ENCODE results near the gene NAP1L4. TPM values are rescaled to one million over a fixed set of nuclear protein-coding genes. Genes with fewer than 3 reads are reported as not detected.

Gene NAP1L4
- total RNA-seq, 1 experiment from 2014 or later: 189 TPM

- no peak for TF ChIP-seq SMAD3 (CRISPR knock-in tag; IDR thresholded peaks at IDR 0.05; ENCODE audit: borderline replicate concordance)
- TF ChIP-seq ZNF317 (CRISPR knock-in tag; IDR thresholded peaks at IDR 0.05; ENCODE audit: borderline replicate concordance, low read depth): no peak
- TF ChIP-seq, protein P1, sequence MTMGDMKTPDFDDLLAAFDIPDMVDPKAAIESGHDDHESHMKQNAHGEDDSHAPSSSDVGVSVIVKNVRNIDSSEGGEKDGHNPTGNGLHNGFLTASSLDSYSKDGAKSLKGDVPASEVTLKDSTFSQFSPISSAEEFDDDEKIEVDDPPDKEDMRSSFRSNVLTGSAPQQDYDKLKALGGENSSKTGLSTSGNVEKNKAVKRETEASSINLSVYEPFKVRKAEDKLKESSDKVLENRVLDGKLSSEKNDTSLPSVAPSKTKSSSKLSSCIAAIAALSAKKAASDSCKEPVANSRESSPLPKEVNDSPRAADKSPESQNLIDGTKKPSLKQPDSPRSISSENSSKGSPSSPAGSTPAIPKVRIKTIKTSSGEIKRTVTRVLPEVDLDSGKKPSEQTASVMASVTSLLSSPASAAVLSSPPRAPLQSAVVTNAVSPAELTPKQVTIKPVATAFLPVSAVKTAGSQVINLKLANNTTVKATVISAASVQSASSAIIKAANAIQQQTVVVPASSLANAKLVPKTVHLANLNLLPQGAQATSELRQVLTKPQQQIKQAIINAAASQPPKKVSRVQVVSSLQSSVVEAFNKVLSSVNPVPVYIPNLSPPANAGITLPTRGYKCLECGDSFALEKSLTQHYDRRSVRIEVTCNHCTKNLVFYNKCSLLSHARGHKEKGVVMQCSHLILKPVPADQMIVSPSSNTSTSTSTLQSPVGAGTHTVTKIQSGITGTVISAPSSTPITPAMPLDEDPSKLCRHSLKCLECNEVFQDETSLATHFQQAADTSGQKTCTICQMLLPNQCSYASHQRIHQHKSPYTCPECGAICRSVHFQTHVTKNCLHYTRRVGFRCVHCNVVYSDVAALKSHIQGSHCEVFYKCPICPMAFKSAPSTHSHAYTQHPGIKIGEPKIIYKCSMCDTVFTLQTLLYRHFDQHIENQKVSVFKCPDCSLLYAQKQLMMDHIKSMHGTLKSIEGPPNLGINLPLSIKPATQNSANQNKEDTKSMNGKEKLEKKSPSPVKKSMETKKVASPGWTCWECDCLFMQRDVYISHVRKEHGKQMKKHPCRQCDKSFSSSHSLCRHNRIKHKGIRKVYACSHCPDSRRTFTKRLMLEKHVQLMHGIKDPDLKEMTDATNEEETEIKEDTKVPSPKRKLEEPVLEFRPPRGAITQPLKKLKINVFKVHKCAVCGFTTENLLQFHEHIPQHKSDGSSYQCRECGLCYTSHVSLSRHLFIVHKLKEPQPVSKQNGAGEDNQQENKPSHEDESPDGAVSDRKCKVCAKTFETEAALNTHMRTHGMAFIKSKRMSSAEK (CRISPR knock-in tag; IDR thresholded peaks at IDR 0.05; ENCODE audit: borderline replicate concordance): no peak
- TF ChIP-seq, protein P2, sequence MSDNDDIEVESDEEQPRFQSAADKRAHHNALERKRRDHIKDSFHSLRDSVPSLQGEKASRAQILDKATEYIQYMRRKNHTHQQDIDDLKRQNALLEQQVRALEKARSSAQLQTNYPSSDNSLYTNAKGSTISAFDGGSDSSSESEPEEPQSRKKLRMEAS (CRISPR knock-in tag; IDR thresholded peaks at IDR 0.05): peak; percentile 31; the same call in 1 of the 2 replicates
- no peak for TF ChIP-seq OVOL2 (CRISPR knock-in tag; IDR thresholded peaks at IDR 0.05; ENCODE audit: borderline replicate concordance)
- TF ChIP-seq ATF1 (CRISPR knock-in tag; IDR thresholded peaks at IDR 0.05): no peak
- no peak for TF ChIP-seq TP53 (CRISPR knock-in tag; IDR thresholded peaks at IDR 0.05)
- peak; percentile 45; the same call in 1 of the 2 replicates for TF ChIP-seq FOXP4 (CRISPR knock-in tag; IDR thresholded peaks at IDR 0.05)
- TF ChIP-seq USF2 (CRISPR knock-in tag; IDR thresholded peaks at IDR 0.05): 0 out of 2 replicates have a peak, but pooled peaks have one; percentile 14
- no peak for TF ChIP-seq ZNF263 (CRISPR knock-in tag; IDR thresholded peaks at IDR 0.05; ENCODE audit: low read depth)
- TF ChIP-seq, protein P3, sequence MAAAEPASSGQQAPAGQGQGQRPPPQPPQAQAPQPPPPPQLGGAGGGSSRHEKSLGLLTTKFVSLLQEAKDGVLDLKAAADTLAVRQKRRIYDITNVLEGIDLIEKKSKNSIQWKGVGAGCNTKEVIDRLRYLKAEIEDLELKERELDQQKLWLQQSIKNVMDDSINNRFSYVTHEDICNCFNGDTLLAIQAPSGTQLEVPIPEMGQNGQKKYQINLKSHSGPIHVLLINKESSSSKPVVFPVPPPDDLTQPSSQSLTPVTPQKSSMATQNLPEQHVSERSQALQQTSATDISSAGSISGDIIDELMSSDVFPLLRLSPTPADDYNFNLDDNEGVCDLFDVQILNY (CRISPR knock-in tag; IDR thresholded peaks at IDR 0.05): no peak
- TF ChIP-seq FOXJ3 (CRISPR knock-in tag; IDR thresholded peaks at IDR 0.05; ENCODE audit: borderline replicate concordance): no peak
- TF ChIP-seq, protein P4, sequence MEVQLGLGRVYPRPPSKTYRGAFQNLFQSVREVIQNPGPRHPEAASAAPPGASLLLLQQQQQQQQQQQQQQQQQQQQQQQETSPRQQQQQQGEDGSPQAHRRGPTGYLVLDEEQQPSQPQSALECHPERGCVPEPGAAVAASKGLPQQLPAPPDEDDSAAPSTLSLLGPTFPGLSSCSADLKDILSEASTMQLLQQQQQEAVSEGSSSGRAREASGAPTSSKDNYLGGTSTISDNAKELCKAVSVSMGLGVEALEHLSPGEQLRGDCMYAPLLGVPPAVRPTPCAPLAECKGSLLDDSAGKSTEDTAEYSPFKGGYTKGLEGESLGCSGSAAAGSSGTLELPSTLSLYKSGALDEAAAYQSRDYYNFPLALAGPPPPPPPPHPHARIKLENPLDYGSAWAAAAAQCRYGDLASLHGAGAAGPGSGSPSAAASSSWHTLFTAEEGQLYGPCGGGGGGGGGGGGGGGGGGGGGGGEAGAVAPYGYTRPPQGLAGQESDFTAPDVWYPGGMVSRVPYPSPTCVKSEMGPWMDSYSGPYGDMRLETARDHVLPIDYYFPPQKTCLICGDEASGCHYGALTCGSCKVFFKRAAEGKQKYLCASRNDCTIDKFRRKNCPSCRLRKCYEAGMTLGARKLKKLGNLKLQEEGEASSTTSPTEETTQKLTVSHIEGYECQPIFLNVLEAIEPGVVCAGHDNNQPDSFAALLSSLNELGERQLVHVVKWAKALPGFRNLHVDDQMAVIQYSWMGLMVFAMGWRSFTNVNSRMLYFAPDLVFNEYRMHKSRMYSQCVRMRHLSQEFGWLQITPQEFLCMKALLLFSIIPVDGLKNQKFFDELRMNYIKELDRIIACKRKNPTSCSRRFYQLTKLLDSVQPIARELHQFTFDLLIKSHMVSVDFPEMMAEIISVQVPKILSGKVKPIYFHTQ (CRISPR knock-in tag; IDR thresholded peaks at IDR 0.05): no peak
Measured at GRCh38 chr11:2901854-2902783, 90.0 kb downstream of the NAP1L4 start (continued).

All from WTC11 (cell line).